Gastroesophageal sphincter (tissue), 3 donors: ENCODE measurements around the gene PIM1.

Experiments used
- POLR2A ChIP-seq, 2 donors: fragments of 450-650 bp; IDR thresholded peaks; one replicate each; pipeline ENCODE4 v1.6.1; 2017; ENCODE audit warnings: antibody characterized with exemption in 2 of 2, mild to moderate bottlenecking in 2 of 2, moderate library complexity in 1 of 2
- POLR2AphosphoS5 ChIP-seq: sonication (generic); formaldehyde crosslinking; IDR thresholded peaks from one replicate; pipeline ENCODE4 v1.6.1; 2017; ENCODE audit warnings: antibody characterized with exemption
- TF ChIP-seq, protein P1 (sequence below), 4 experiments: fragments of 200-600 bp in 2 of 4; fragments of 450-650 bp in 2 of 4; sonication (generic) in 1 of 4; IDR thresholded peaks; one replicate each; pipeline ENCODE4 v1.5.1; 2017 to 2019; ENCODE audit warnings: antibody characterized with exemption in 4 of 4, mild to moderate bottlenecking in 2 of 4, moderate library complexity in 2 of 4

DNA sequence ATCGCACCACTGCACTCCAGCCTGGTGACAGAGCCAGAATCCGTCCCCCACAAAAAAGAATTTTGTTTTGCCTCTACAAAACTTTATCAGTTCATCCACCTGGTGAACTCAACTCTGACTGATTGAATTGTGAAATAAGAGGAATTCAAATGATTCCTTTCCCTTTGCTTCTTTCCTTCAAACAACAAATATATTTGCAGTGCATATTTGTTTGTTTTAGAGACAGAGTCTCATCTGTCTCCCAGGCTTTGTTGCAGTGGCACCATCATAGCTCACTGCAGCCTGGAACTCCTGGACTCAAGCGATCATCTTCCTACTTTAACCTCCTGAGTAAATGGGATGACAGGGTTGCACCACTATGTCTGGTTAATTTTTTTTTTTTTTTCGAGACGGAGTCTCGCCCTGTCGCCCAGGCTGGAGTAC, 23.2 kb upstream of the PIM1 start:
- TF ChIP-seq POLR2A (IDR thresholded peaks at IDR 0.05) (no peak), POLR2AphosphoS5 (no peak)
- TF ChIP-seq, protein P1, sequence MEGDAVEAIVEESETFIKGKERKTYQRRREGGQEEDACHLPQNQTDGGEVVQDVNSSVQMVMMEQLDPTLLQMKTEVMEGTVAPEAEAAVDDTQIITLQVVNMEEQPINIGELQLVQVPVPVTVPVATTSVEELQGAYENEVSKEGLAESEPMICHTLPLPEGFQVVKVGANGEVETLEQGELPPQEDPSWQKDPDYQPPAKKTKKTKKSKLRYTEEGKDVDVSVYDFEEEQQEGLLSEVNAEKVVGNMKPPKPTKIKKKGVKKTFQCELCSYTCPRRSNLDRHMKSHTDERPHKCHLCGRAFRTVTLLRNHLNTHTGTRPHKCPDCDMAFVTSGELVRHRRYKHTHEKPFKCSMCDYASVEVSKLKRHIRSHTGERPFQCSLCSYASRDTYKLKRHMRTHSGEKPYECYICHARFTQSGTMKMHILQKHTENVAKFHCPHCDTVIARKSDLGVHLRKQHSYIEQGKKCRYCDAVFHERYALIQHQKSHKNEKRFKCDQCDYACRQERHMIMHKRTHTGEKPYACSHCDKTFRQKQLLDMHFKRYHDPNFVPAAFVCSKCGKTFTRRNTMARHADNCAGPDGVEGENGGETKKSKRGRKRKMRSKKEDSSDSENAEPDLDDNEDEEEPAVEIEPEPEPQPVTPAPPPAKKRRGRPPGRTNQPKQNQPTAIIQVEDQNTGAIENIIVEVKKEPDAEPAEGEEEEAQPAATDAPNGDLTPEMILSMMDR (IDR thresholded peaks at IDR 0.05) = no peak
